ENCODE results near the gene IPCEF1.
"Not testable (repeated sequence)": the region's sequence is repeated elsewhere in the genome, so short reads cannot be mapped to it uniquely, and the experiment has no call there.

DNA sequence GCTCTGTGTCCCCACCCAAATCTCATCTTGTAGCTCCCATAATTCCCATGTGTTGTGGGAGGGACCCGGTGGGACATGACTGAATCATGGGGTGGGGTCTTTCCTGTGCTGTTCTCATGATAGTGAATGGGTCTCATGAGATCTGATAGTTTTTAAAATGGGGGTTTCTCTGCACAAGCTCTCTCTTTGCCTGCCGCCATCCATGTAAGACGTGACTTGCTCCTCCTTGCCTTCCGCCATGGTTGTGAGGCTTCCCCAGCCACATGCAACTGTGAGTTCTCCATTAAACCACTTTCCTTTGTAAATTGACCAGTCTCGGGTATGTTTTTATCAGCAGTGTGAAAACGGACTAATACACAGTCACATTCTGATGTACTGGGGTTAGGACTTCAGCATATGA, 49.5 kb downstream of the IPCEF1 start:
- TF ChIP-seq, protein P1, sequence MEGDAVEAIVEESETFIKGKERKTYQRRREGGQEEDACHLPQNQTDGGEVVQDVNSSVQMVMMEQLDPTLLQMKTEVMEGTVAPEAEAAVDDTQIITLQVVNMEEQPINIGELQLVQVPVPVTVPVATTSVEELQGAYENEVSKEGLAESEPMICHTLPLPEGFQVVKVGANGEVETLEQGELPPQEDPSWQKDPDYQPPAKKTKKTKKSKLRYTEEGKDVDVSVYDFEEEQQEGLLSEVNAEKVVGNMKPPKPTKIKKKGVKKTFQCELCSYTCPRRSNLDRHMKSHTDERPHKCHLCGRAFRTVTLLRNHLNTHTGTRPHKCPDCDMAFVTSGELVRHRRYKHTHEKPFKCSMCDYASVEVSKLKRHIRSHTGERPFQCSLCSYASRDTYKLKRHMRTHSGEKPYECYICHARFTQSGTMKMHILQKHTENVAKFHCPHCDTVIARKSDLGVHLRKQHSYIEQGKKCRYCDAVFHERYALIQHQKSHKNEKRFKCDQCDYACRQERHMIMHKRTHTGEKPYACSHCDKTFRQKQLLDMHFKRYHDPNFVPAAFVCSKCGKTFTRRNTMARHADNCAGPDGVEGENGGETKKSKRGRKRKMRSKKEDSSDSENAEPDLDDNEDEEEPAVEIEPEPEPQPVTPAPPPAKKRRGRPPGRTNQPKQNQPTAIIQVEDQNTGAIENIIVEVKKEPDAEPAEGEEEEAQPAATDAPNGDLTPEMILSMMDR (optimal IDR thresholded peaks at IDR 0.05 in 1 of 3, IDR thresholded peaks at IDR 0.05 in 1 of 3, conservative IDR thresholded peaks at IDR 0.05 in 1 of 3; ENCODE audit: extremely low read depth in 1 of 3, insufficient read depth in 2 of 3, low read length in 3 of 3), result not testable (repeated sequence)
- TF ChIP-seq EZH2 (IDR thresholded peaks at IDR 0.05; ENCODE audit: low read length), result not testable (repeated sequence)

Data from keratinocyte (primary cell).